GM19025 (cell line): ENCODE data around the gene SMIM10L2A.
A peak's percentile ranks its signal among the peaks of the same experiment; 100 is the strongest.
"Not testable (repeated sequence)": the region's sequence is repeated elsewhere in the genome, so short reads cannot be mapped to it uniquely, and the experiment has no call there.

ENCODE experiments used
- ATAC-seq: cut with Tn5 transposase; IDR thresholded peaks from one replicate; pipeline ENCODE4 v1.9.1; 2021; ENCODE audit warnings: mild to moderate bottlenecking, low read depth, moderate library complexity; ENCODE audit not compliant: unreplicated experiment

SMIM10L2A gene

DNA sequence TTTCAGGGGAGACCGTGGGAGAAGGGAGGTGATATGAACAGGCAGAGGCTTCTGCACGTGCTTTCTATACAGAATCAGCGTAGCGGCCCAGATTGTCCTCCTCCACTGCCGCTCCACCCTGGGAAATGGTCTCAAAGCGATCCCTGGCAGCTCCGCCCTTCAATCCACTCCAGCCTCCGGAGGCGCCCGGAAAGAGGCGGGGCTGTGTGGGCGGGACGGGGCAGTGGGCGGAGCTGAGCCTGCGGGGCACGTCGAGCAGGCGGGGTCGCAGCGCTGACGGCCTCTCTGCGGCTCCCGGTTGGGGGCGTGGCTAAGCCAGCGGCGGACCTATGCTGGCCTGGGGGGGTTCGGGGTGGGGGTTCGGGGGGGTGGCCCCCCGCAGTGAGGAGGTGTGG, 210 bp upstream of the SMIM10L2A start:
- ATAC-seq = peak; percentile 93

DNA sequence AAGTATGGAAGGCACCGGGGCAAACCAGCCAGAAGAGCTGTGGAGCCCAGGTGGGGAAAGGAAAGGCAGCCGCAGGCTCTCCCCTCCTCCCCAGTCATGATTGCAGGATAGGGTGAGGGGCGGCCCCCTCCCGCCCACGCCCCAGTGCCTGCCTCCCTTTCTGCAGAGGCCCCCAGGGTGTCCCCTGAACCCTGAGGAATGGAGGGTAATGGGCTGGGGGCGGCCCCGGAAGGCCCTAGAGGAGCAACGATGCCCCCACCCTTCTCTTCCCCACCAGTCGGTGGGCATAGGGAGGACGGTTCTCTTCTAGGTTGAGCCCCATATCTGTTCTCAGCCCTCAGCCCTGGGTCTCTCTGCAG, 1.0 kb downstream of the SMIM10L2A start:
- ATAC-seq = not testable (repeated sequence)

DNA sequence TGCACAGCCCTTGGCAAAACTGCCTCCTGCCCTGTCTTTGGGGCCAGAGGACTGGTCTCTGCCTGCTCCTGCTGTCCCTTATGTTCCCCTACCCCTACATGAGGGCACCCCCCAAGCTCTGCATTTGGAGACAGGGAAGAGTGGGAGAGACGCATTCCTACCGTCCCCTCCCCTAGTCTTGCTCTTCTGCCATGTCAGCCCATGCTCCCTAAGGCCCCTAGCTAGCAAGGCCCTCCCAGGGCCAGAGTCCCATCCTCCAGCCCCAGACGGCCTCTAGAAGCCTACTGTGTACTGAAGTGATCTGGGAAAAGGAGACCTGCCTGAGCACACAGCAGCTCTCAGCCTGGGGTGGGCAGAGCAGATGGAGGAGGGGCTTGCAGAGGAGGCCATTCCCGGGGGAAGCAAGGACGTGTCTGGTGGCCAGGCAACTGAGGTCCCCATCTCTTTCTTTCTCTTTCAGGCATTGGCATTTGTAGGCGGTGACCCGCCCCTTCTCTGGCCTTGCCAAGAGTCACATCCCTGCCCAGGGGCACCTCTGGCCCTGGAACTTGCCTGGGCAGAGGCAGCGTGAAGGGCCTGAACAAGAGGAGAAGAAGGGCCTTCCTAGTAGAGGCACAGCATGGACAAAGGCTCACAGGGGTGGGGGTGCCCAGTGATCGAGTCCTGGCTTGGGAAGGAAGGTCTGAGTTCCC, 1.6 kb downstream of the SMIM10L2A start:
- not testable (repeated sequence) for ATAC-seq

DNA sequence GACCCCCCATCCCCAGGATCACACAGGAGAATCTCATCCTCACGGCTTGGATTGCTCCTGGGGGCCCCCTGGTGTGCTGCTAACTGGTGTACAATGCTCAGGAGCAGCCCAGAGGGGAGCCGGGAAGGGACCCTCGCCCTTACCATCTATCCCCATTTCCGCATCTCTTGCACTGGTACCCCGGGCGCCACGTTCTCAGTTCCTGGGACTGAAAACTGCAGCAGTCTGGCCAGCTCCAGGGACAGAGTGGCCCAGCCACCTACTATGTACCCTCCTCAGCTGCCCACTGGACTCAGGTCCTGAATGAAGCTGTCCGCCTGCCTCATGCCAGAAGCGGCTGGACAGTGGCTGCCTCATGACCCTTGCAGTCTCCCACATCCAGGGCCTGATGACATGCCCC, 2.7 kb downstream of the SMIM10L2A start:
- ATAC-seq = no peak

DNA sequence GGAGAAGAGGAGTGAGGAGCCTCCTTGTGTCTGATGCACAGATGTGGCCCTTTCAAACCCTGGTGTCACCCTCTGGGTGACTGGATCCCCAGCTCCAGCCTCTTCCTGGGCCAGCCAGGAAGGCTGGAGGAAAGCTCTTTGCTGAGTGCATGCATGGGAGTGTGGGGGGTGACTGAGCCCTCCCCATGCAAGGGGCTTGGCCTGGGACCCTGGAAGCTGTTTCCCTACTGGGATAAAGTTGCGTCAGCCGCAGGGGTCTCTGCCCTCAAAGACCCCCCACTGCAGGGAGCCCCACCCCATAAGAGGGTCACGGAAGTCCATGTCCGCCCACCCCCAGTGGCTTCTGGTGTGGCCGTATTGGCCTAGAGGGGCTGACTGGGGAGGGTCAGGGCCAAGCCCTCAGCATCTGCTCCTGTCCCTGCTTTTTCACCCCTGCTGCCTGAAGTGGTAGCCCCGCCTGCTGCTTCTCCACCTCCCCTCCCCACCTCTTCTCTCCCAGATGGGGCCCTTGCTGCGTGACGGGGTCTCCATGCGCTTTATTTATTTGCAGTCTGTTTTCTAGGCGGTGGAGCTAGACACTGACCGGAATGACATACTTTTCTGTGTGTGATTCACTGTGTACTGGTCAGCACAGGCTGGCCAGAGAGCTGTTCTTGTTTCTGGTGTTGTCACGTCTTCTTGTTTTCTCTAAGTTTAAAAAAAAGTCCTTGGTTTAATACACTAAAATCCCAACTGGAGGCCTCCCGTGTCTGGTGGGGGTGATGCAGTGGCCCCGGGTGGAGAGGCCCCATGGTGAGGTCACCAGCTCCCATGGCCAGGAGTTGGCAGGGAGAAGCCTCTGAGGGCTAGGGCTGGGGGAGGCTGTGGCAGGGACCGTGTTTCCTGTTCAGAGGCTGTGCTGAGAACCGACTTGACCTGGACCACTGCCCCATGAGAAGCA, 3.6 kb downstream of the SMIM10L2A start:
- ATAC-seq = no peak

DNA sequence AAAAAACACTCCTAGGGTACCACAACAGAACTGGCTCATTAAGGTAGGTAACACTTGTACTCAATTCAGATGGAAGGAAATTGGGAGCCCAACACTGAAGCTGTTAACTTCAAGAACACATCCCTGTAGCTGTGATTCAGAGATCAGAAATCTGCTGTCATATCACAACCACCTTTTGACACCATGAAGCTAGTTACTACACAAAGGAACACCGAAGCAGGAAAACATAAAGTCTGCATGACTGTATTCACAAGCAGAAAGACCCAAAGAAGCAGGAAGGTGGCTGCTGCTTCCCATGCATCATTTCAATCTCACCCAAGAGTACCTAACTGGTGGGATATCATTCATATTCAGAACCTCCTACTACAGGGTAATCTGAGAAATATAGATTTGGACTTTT, 7.7 kb downstream of the SMIM10L2A start:
- no peak for ATAC-seq

DNA sequence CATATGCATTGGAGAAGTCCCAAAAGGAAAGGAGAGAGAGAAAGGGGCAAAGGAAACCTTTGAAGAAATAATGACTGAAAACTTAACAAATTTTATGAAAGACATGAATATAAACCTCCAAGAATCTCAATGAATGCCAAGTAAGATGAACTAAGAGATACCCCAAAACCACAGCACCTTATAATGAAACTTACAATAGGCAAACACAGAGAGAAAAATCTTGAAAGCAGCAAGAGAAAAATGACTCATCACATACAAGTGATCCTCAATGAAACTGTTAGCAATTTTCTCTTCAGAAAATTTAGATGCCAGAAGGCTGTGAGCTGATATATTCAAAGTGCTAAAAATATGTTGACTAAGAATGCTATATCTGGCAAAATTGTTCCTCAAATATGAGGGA, 10.1 kb downstream of the SMIM10L2A start:
- no peak for ATAC-seq

DNA sequence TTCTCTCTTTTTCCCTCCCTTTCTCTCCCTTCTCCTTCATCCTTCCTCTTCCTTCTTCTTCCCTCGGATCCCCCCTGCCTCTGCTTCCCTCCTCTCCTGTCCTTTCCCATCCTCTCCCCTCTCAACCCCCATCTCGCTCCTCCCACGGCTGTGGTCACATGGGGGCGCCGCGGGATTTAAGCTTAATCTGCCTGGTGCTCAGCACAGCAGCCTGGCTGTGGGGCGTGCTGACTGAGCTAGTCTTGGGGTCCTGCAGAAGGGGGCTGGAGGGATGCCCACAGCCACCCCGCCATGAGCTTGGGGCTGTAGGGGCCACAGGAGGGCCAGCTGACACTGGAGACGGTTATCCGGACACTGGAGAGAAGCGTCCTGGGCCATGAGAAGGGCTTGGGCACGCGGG, 10.7 kb downstream of the SMIM10L2A start:
- ATAC-seq = no peak

DNA sequence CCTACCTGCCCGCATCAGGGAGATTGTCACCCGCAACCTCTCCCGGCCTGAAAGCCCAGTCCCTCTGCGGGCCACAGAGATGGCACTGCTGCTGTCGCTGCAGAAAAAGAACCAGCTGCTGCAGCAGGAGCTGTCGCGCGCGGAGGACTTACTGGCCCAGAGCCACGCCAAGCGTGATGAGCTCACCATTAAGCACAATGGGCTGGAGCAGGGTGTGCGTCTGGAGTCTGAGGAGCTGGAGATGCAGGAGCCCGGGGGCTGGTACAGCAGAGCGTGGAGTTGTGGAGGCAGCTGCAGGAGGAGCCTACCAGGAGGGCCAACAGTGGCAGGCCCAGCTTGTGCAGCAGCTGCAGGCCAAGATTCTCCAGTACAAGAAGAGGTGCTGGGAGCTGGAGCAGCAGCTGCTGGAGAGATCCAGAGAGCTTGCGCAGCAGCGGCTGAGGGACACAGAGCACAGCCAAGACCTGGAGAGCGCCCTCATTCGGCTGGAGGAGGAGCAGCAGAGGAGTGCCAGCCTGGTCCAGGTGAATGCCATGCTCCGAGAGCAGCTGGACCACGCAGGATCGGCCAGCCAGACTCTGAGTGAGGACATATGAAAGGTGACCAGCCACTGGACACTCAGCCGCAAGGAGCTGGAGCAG, 11.3 kb downstream of the SMIM10L2A start:
- no peak for ATAC-seq

DNA sequence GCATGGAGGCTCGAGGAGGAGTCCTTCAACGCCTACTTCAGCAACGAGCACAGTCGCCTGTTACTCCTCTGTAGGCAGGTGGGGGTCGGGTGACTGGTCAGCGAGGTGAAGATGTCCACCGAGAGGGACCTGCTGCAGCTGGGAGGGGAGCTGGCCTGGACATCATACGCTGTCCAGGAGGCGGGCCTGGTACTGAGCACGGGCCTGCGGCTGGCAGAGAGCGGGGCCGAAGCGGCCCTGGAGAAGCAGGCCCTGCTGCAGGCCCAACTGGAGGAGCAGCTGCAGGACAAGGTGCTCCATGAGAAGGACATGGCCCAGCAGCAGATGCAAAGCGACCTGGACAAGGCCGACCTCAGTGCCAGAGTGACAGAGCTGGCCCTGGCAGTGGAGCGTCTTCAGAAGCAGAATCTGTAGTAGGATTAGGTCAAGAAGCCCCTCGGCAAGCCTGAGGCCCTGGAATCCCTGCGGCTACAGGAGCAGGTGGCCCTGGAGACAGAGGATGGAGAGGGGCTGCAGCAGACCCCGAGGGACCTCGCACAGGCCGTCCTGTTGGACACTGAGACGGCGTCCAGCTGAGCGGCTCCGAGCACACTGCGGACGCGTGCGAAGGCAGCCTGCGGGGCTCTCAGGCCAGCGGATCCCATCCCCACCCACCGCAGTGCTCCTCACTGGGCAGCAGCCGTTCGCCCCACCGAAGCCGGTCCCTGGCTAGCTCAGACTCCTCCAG, 11.9 kb downstream of the SMIM10L2A start:
- no peak for ATAC-seq

DNA sequence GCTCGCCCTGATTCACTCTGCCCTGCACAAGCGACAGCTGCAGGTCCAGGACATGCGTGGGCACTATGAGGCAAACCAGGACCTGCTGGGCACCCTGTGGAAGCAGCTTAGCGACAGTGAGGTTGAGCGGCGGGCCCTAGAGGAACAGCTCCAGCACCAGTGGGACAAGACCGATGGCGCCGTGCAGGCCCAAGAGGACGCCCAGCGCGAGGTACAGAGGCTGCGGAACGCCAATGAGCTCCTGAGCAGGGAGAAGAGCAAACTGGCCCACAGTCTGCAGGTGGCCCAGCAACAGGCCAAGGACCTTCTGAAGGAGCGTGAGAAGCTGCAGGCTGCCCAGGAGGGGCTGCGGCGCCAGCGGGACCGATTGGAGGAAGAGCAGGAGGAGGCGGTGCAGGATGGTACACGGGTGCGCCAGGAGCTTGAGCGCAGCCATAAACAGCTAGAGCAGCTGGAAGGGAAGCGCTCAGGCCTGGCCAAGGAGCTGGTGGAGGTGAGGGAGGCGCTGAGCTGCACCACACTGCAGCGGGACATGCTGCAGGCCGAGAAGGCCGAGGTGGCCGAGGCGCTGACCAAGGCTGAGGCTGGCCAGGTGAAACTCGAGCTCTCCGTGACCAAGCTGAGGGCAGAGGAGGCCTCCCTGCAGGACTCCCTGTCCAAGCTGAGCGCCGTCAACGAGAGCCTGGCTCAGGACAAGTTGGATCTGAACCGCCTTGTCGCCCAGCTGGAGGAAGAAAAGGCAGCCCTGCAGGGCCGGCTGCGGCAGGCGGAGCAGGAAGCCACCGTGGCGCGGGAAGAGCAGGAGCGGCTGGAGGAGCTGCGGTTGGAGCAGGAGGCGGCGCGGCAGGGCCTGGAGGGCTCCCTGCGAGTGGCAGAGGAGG, 12.8 kb downstream of the SMIM10L2A start:
- no peak for ATAC-seq

DNA sequence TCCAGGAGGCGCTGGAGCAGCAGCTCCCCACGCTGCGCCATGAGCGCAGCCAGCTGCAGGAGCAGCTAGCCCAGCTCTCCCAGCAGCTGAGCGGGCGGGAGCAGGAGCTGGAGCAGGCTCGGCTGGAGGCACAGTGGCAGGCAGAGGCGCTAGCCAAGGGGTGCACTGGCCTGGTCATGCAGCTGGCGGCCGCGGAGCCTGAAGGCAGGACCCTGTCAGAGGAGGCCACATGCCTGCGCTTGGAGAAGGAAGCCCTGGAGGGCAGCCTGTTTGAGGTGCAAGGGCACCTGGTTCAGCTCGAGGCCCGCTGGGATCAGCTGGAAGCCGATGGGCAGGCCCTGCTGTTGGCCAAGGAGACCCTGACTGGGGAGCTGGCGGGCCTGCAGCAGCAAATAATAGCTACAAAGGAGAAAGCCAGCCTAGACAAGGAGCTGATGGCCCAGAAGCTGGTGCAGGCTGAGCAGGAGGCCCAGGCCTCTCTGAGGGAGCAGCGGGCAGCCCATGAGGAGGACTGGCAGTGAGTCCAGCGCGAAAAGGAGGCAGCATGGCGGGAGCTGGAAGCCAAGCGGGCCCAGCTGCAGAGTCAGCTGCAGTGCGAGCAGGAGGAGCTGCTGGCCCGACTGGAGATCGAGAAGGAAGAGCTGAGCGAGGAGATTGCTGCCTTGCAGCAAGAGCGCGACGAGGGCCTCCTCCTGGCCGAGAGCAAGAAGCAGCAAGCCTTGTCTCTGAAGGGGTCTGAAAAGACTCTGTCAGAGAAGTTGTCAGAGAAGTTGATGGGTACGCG, 13.6 kb downstream of the SMIM10L2A start:
- no peak for ATAC-seq

DNA sequence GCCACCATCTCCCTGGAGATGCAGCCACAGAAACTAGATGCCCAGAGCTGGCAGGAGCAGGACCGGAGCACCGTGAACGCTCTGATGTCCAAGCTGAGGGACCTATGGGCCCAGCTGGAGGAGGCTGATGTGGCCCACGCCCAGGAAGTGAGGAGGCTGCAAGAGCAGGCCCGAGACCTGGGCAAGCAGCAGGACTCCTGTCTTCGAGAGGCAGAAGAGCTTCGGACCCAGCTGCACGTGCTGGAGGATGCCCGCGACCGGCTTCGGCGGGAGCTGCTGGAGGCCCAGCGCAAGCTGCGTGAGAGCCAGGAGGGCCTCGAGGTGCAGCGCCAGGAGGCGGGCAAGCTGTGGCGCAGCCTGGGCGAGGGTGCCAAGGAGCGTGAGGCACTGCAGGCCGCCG, 14.2 kb downstream of the SMIM10L2A start:
- no peak for ATAC-seq

DNA sequence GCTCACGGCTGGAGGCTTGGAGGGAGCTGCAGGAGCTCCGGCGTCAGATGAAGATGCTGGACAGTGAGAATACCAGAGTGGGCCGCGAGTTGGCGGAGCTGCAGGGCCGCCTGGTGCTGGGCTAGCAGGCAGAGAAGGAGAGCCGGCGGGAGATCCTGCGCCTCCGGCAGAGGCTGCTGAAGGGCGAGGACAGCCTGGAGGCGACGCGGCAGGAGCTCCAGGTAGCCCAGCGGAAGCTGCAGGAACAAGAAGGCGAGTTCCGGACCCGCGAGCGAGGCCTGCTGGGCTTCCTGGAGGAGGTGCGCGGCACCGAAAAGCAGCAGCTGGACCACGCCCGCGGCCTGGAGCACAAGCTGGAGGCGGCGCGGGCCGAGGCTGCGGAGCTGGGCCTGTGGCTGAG, 14.7 kb downstream of the SMIM10L2A start:
- ATAC-seq = no peak

DNA sequence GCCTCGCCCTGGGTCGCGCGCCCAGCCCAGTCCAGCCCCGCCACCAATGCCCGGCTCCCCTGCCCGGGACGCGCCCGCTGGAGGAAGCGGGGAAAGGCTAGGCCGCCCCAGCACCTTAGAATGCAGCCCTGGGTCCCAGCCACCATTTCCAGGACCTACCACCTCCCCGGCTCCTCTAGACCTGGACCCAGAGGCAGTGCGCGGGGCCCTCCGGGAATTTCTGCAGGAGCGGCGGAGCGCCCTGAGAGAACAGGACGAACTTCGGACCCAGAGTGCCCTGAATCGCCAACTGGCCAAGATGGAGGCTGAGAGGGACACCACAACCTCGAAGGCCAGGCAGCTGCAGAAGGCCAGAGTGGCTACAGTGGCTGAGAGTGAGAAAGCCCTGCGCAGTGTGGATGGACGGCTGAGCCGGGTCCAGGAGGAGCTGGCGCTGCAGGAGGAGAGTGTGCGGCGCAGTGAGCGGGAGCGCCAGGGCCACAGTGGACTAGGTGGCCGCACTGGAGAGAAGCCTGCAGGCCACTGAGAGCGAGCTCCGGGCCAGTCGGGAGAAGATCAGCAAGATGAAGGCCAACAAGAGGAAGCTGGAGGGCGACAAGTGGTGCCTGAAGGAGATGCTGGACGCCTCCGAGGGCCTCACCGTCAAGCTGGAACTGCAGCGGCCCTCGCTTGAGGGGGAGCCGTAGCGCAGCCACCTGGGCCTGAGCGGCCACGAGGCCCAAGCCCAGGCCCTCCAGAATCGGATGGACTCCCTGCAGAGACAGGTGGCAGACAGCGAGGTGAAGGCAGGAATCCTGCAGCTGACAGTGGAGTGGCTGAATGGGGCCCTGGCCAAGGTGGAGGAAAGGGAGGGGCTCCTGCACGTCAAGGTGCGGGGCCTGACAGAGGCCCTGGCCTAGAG, 15.5 kb downstream of the SMIM10L2A start:
- no peak for ATAC-seq

DNA sequence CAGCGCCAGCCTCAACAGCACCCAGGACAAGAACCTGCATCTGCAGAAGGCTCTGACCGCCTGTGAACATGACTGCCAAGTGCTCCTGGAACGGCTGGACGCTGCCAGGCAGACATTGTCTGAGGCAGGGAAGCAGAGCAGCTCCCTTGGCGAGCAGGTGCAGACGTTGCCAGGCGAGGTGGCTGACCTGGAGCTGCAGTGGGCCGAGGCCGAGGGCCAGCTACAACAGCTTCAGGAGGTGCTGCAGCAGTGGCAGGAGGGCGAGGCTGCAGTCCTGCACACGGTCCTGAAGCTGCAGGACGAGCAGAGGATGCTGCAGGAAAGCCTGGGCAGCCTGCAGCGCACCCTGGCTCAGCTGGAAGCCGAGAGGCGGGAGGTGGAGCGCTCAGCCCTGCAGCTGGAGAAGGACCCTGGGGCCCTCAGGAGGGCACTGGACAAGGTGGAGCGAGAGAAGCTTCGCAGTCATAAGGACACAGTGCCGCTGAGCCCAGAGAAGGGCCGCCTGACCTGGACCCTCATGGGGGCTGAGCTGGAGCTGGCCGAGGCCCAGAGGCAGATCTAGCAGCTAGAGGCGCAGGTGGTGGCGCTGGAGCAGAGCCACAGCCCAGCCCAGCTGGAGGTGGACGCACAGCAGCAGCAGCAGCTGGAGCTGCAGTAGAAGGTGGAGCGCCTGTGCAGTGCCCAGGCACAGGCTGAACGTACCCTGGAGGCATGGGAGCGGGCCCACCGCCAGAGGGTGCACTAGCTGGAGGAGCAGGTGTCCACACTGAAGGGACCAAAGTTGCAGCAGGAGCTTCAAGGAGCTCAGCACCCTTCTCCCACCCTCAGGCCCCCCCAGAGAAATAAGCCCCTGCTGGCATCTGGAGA, 16.4 kb downstream of the SMIM10L2A start:
- ATAC-seq = no peak

DNA sequence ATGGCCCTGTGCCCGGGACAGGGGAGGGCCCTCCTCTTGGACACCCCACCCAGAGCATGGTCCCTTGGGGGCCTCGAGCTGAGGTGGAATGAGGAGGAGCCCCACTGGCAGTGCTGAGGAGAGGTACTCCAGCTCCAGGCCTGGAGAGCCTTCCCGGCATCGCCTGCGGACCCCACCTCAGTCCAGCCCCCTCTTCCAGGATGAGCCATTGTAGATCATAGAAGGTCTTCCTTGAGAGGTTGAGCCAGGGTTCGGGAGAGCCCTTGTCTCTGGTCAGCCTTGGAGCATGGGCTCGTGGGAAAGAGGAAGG, 16.9 kb downstream of the SMIM10L2A start:
- no peak for ATAC-seq
